ENCODE measurements around the gene FGF9.

FGF9 gene

GRCh38 chr13:21694831-21695230 lies 24.0 kb downstream of the FGF9 start:
- no peak for DNase-seq (ENCODE audit: low read depth)
- H3K4me3 ChIP-seq (ENCODE audit: low read depth, low read length): no peak overlapping the region
- TF ChIP-seq CTCF (IDR thresholded peaks at IDR 0.05; ENCODE audit: low read depth, low read length): no peak
- no peak for TF ChIP-seq POLR2A (IDR thresholded peaks at IDR 0.05; ENCODE audit: extremely low read depth, insufficient read length)

GRCh38 chr13:21695546-21695945 lies 24.7 kb downstream of the FGF9 start:
- no peak for DNase-seq (ENCODE audit: low read depth)
- H3K4me3 ChIP-seq (ENCODE audit: low read depth, low read length): no peak overlapping the region
- TF ChIP-seq MAX (IDR thresholded peaks at IDR 0.05; ENCODE audit: low read depth, low read length) (no peak), POLR2A (IDR thresholded peaks at IDR 0.05; ENCODE audit: extremely low read depth, insufficient read length) (no peak), CTCF (IDR thresholded peaks at IDR 0.05; ENCODE audit: low read depth, low read length) (no peak), MYC (IDR thresholded peaks at IDR 0.05; ENCODE audit: low read depth, low read length) (no peak)

- TF ChIP-seq POLR2A (IDR thresholded peaks at IDR 0.05; ENCODE audit: extremely low read depth, insufficient read length) (no peak), MYC (IDR thresholded peaks at IDR 0.05; ENCODE audit: low read depth, low read length) (no peak), CTCF (IDR thresholded peaks at IDR 0.05; ENCODE audit: low read depth, low read length) (no peak), MAX (IDR thresholded peaks at IDR 0.05; ENCODE audit: low read depth, low read length) (no peak)
- DNase-seq (ENCODE audit: low read depth): peak; percentile 65
- H3K4me3 ChIP-seq (ENCODE audit: low read depth, low read length): no peak overlapping the region
Observed at GRCh38 chr13:21696865-21697448, 26.1 kb downstream of the FGF9 start.

GRCh38 chr13:21698817-21699679 lies 28.2 kb downstream of the FGF9 start:
- no peak for DNase-seq (ENCODE audit: low read depth)
- TF ChIP-seq MAX (IDR thresholded peaks at IDR 0.05; ENCODE audit: low read depth, low read length) (no peak), MYC (IDR thresholded peaks at IDR 0.05; ENCODE audit: low read depth, low read length) (no peak), CTCF (IDR thresholded peaks at IDR 0.05; ENCODE audit: low read depth, low read length) (no peak), POLR2A (IDR thresholded peaks at IDR 0.05; ENCODE audit: extremely low read depth, insufficient read length) (no peak)
- no peak overlapping the region for H3K4me3 ChIP-seq (ENCODE audit: low read depth, low read length)

GRCh38 chr13:21701460-21701859 lies 30.6 kb downstream of the FGF9 start:
- no peak for TF ChIP-seq POLR2A (IDR thresholded peaks at IDR 0.05; ENCODE audit: extremely low read depth, insufficient read length)
- no peak for TF ChIP-seq CTCF (IDR thresholded peaks at IDR 0.05; ENCODE audit: low read depth, low read length)
- TF ChIP-seq MYC (IDR thresholded peaks at IDR 0.05; ENCODE audit: low read depth, low read length): no peak
- TF ChIP-seq MAX (IDR thresholded peaks at IDR 0.05; ENCODE audit: low read depth, low read length): no peak
- H3K4me3 ChIP-seq (ENCODE audit: low read depth, low read length): no peak overlapping the region
- DNase-seq (ENCODE audit: low read depth): no peak

Measured in NB4 (cell line).